ENCODE measurements around the gene TINCR. TPM values are rescaled to one million over a fixed set of nuclear protein-coding genes. Genes with fewer than 3 reads are reported as not detected.

Gene TINCR
- total RNA-seq, 1 experiment from 2014 or later = 0.17 TPM

- no peaks in the 10 kb centered on the region for H3K9me3 ChIP-seq (ENCODE audit: control insufficient read depth, low read depth, low read length)
- H3K4me2 ChIP-seq (ENCODE audit: insufficient read depth, insufficient read length, low read length) = no peak overlapping the region
- Mint-ChIP-seq H3K36me3 (ENCODE audit: insufficient read depth in 1 of 3, low read depth in 3 of 3) (peaks cover 20 to 49% (median 48%) of the 10 kb centered on the region in 3 experiments), H3K27me3 (ENCODE audit: low read depth) (no peaks in the 10 kb centered on the region), H3K4me3 (no peak overlapping the region), H3K4me1 (peaks cover 15 to 23% of the 10 kb centered on the region in 2 experiments), H3K27ac (0 out of 7 replicates have a peak overlapping the region, but pooled peaks of 1 of the 3 experiments have one; percentile 62), H3K9me3 (no peaks in the 10 kb centered on the region; a peak in 1 of 5 replicates)
- DNase-seq = no peak
- H3K27ac ChIP-seq (ENCODE audit: insufficient read length, low read depth, low read length) = no peak overlapping the region
- H2BK5ac ChIP-seq (ENCODE audit: insufficient read length, low read length) = no peak overlapping the region
- no peak overlapping the region for H3K14ac ChIP-seq (ENCODE audit: insufficient read depth, low read length)
- H2BK12ac ChIP-seq (ENCODE audit: insufficient read length, low read depth, low read length) = no peak overlapping the region
- H3K79me1 ChIP-seq (ENCODE audit: insufficient read depth, low read depth, low read length, poor library complexity, severe bottlenecking) = no peaks in the 10 kb centered on the region
- WGBS (ENCODE audit: extremely low coverage, insufficient read length, low lambda C conversion rate) = no CpG with 5 or more reads among the region's 16 CpGs
- H4K5ac ChIP-seq (ENCODE audit: insufficient read length, low read depth, low read length) = no peak overlapping the region
- no peak for TF ChIP-seq CTCF (conservative IDR thresholded peaks at IDR 0.05)
- no peak overlapping the region for H2BK15ac ChIP-seq (ENCODE audit: low read depth, low read length)
- no peak overlapping the region for H2AK5ac ChIP-seq (ENCODE audit: insufficient read length, low read length)
- H3K27me3 ChIP-seq (ENCODE audit: insufficient read depth, low read length) = no peaks in the 10 kb centered on the region
- no peak overlapping the region for H3K9ac ChIP-seq (ENCODE audit: extremely low read depth, insufficient read length, low read length)
- H3K23me2 ChIP-seq (ENCODE audit: insufficient read length, low read depth, low read length, poor library complexity, severe bottlenecking) = peaks cover 5% of the 10 kb centered on the region
- H2BK20ac ChIP-seq (ENCODE audit: low read depth, low read length, poor library complexity, severe bottlenecking) = no peak overlapping the region
- no peak overlapping the region for H3K23ac ChIP-seq (ENCODE audit: insufficient read length, low read depth, low read length)
- no peak overlapping the region for H3K18ac ChIP-seq (ENCODE audit: insufficient read length, low read depth, low read length)
- H3K4me1 ChIP-seq (ENCODE audit: insufficient read depth, low read length) = no peaks in the 10 kb centered on the region; the same call in 1 of the 2 replicates
- no peak overlapping the region for H3K56ac ChIP-seq (ENCODE audit: insufficient read length, low read depth, low read length)
- H4K8ac ChIP-seq (replicated peaks; ENCODE audit: insufficient read length, low read depth, low read length) = no peak overlapping the region
- no peak overlapping the region for H4K91ac ChIP-seq (ENCODE audit: insufficient read length, low read depth, low read length)
- H3T11ph ChIP-seq (ENCODE audit: low read length) = no peak overlapping the region
- H3K4ac ChIP-seq (ENCODE audit: low read depth, low read length) = no peak overlapping the region
- no peaks in the 10 kb centered on the region for H3K79me2 ChIP-seq (ENCODE audit: insufficient read depth, low read length)
- no peaks in the 10 kb centered on the region for H4K20me1 ChIP-seq (ENCODE audit: control insufficient read depth, insufficient read depth, insufficient read length)
- H2BK120ac ChIP-seq (ENCODE audit: low read depth, low read length, poor library complexity, severe bottlenecking) = no peak overlapping the region
- H2AFZ ChIP-seq (ENCODE audit: low read length) = no peak overlapping the region
Measured at GRCh38 chr19:5587071-5587455, 19.3 kb upstream of the TINCR start.
